Activated gamma-delta T cell (primary cell): ENCODE results near the gene ACCSL.

Experiments
- DNase-seq: peaks from one replicate; lab custom pipeline; 2025; lab: John Stamatoyannopoulos, UW

The ACCSL gene

DNA sequence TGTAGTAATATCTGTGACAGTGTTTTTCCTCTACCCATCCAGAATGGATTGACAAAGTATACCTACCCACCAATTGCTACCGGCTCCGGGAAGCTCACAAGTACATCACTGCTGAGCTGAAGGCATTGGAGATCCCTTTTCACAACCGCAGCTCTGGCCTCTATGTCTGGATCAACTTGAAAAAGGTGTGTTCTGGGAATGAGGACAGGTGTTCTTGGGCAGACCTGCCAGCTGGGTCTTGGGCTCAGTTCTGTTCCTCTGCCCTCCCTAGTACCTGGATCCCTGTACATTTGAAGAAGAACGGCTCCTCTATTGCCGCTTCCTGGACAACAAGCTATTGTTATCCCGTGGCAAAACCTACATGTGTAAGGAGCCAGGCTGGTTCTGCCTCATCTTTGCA, 10.5 kb downstream of the ACCSL start:
- DNase-seq = no peak

- no peak for DNase-seq
These were observed 17.4 kb downstream of the ACCSL start for GRCh38 chr11:44065161-44065661.

DNA sequence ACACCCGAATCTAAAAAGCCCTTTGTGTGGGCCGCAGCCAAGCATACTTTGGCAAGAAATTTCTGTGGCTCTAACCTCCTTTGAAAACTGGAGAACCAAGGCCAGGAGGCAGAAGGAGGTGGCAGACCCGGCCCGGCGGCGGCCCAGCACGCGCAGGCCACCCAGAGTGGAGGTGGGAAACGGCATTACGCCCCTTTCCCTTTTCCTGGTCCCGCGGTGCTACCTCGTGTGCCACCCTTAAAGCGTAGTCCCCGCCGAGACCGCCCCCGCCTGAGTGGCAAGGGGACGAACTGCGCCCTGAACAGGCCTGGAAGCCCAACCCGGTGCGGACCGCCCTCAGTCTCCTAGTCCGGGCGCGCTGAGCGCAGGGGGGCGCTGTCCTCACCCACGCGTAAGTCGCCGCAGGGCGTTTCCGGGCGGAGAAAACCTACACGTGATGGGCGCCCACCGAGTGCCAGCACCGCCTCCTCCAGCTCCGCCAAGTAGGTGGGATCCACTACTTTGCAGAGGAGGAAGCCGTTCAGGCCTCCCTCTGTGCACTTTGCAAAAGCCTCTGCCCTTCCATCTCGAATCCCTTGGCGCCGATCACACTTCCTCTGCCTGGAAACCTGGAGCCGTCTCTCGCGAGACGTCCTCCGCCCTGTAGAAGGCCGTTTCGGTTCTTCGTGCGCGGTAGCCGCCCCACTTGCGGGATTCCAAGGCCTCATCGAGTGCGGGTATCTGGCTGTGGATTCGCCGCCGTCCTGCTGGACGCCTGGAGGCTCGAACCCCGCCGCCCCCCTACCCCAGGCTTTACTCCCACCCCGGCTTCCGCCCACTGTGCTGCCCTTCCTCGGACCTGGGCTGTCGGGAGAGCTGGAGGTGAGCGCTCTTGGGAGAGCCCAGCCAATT, 18.3 kb downstream of the ACCSL start, which contains the start of gene ACCS:
TSS of gene ACCS (plus strand) at position 430 of the 891 bp plus-strand sequence. CDS start 1,358 bp downstream, outside the sequence.
- DNase-seq = peak; percentile 80

- no peak for DNase-seq
These were observed 19.0 kb downstream of the ACCSL start for GRCh38 chr11:44066732-44067141.

DNA sequence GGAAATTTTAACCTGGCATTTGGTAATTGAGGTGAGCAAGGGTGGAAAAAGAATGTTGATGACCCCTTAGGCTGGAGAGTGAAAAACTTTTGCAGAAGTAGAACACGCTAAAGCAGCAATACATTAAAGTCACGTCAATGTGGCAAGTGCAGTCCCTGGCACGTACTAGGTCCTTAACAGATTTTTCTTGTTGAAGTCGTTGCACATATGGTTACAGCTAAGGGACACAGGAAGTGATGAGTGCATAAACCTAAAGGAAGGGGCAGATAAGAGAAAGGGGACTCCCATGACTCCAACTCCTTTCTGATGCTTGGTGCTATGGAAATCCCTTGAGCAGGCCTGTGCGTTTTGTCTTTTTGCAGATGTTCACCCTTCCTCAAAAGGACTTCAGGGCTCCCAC, 19.5 kb downstream of the ACCSL start:
- DNase-seq = no peak

DNA sequence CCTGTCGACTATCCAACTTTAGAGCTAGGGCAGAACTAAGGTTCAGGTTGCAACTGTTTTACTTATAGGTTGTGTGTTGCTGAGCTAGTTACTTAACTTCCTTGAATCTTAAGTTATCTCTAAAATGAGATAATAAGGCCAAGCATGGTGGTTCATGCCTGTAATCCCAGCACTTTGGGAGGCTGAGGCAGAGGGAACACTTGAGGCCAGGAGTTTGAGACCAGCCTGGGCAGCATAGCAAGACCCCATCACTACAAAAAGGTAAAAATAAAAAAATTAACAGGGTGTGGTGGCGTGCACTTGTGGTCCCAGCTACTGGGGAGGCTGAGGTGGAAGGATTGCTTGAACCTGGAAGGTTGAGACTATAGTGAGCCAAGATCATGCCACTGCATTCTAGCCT, 20.4 kb downstream of the ACCSL start:
- no peak for DNase-seq

DNA sequence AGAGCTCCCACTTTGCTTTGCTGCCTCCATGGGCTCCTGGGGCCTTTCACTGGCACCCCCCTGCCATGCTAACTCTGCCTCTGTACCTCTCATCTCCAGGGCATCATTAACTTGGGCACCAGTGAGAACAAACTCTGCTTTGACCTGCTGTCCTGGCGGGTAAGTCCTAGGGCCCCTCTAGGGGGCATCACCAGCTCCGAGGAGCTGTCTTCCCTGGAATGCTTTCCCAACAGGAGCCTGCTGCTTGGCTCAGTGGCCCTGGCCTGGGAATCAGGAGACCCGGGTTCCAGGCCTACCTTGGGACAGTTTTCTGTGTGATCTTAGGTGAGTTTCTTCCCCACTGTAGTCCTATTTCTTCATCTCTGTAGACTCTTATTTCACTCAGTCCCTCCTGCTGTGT, 23.4 kb downstream of the ACCSL start:
- DNase-seq = no peak

- DNase-seq = no peak
These were observed 25.2 kb downstream of the ACCSL start for GRCh38 chr11:44072757-44073658.

DNA sequence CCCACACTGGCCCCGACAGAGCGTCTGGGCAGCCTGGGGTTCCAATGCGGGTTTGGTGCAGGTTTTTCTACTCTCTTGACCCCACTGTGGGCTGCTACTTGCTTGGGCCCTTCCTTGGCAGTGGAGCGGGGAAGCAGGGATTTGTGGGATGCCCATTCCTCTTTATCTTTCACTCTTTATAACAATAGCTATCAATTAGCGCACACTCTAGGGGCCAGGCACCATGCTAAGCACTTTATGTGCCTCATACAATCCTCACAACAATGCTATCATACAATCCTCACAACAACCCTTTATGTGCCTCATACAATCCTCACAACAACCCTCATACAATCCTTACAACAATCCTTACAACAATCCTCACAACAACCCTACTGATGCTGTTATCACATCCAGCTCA, 31.0 kb downstream of the ACCSL start:
- DNase-seq = no peak

DNA sequence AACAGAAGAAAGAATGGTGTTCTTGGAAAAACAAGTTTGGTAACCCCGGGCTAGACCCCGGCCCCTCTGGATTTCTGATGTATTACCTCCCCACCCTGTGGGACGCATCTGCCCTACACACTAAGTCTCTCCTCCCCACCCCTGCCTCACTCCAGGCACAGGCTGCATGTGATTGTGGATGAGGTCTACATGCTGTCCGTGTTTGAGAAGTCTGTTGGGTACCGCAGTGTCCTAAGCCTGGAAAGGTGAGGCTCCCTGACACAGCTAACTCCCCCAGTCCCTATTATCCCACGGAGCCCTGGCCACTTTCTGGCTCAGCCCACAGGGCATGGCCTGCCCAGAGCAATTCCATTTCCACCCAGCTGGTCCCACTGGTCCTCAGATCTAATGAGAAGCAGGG, 31.6 kb downstream of the ACCSL start:
- no peak for DNase-seq

DNA sequence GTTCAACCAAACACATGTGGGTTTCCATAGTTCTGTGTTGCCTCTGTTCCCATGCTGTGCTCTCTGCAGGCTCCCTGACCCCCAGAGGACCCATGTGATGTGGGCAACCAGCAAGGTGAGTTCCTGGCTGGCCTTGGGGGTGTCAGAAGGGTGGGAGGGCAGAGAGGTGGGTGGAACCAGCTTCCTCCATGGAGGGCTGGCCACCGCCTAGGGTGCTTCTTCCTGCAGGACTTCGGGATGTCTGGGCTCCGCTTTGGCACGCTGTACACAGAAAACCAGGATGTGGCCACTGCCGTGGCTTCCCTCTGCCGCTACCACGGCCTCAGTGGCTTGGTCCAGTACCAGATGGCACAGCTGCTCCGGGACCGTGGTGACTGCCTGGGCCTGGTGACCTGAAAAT, 33.2 kb downstream of the ACCSL start:
- no peak for DNase-seq

DNA sequence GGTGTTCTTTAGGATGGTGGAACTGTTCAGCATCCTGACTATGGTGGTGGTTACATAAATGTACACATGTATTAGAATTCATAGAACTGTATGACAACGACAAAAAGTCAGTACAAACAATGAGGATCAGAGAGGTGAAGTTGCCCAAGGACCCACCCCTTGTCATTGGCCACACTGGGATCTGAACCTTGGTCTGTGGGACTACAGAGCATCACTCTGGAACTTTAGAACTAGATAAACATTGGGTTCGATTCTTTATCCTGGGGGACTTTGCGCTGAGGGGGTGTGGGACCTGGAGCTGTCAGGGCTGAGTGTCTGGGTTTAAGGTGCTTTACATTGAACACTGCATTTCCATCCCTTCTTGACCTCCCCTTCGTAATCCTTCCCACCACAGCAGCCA, 34.9 kb downstream of the ACCSL start:
- DNase-seq = no peak

DNA sequence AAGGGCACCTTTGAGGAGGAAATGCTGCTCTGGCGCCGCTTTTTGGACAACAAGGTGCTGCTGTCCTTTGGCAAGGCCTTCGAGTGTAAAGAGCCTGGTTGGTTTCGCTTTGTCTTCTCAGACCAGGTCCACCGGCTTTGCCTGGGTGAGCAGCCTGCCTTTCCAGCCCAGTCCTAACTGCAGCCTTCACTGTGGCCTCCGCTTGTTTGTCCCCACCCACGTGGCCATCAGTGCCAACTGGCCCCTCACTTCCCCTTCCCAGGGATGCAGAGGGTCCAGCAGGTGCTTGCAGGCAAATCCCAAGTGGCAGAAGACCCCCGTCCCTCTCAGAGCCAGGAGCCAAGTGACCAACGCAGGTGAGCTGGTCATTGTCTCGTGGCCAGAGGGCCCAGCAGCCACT, 35.7 kb downstream of the ACCSL start:
- no peak for DNase-seq

DNA sequence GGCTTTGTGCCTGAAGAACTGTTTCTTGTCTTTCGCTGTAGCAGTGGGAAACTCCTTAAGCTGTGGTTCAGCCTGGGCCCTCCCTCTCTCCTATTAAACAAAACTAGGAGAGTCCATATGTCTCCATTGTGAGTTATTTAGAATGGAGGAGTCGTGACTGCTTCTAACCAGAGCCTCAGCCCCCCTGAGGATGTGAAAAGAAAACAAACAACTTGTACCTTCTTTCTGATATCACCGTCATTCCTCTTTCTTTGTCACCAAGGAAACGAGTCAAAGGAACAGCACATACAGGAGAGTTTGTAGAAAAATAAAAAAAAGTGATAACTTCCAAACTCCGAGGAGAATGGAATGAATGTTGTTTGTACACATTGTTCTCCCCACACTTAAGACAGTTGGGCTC, 36.1 kb downstream of the ACCSL start:
- no peak for DNase-seq

DNA sequence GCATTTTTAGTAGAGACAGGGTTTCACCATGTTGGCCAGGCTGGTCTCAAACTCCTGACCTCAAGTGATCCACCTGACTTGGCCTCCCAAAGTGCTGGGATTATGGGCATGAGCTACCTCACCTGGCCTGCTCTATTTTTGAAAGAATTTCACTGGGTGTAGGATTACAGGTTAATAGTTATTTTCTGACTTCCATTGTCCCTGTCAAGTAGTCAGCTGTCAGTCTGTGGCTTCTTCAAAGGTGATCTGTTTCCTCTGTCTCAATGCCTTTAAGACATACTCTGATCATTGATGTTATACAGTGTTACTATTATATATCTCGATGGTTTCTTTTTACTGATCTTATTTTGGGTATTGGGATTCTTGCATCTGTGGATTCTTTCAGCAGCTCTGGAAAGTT, 37.5 kb downstream of the ACCSL start:
- DNase-seq = no peak

DNA sequence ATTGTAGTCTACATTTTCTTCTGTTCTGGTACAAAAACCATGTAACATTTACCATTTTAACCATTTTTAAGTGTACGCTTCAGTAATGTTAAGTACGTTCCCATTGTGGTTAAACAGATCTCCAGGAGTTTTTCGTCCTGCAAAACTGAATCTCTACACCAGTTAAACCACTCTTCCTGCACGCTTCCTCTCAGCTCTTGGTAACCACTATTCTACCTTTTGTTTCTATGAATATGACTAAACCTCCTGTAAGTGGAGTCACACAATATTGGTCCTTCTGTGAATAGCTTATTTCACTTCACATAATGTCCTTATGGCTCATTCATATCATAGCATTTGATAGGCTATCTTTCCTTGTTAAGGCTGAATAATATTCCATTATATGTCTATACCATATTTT, 40.6 kb downstream of the ACCSL start:
- DNase-seq = no peak

- no peak for DNase-seq
These were observed 41.1 kb downstream of the ACCSL start for GRCh38 chr11:44088871-44089270.

GRCh38 chr11:44090539-44090938, 42.8 kb downstream of the ACCSL start:
- no peak for DNase-seq

GRCh38 chr11:44094260-44094868, 46.6 kb downstream of the ACCSL start:
- DNase-seq = no peak

DNA sequence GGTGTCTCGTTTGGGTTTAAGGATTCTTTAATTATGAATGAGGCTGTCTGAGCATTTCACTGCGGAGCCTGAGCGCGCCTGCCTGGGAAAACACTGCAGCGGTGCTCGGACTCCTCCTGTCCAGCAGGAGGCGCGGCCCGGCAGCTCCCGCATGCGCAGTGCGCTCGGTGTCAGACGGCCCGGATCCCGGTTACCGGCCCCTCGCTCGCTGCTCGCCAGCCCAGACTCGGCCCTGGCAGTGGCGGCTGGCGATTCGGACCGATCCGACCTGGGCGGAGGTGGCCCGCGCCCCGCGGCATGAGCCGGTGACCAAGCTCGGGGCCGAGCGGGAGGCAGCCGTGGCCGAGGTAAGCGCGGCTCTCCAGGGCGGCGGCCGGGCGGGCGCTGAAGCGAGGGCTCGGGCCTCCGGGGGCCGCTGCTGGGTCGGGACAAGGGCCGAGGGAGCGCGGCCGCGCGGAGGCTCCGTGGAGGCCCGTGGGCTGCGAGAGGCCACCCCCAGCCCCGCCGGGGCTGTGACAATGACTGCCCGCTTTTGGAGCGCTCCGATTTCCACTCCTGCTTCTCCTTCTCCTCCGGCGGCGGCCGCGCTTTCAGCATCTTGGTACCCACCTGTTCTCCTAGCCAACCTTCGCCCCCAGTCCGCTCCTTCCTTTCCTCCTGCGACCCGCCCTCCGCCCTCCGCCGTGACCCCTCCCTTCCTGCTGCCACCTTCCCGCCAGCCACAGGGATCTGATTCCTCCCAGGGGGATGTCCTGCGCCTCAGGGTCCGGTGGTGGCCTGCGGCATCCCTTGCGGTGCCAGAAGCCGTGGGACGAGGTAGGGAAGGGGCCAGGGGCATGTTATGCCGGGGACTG, 48.0 kb downstream of the ACCSL start, which contains the start of gene EXT2:
TSS of gene EXT2 (plus strand) at position 173 of the 854 bp plus-strand sequence. CDS start 12,035 bp downstream, outside the sequence.
- DNase-seq = peak; percentile 78
